Thoracic aorta (tissue), 2 donors: ENCODE results near the gene TTLL5. TPM values are rescaled to one million over a fixed set of nuclear protein-coding genes. Genes with fewer than 3 reads are reported as not detected.
A peak's percentile ranks its signal among the peaks of the same experiment; 100 is the strongest.

Experiments
- ATAC-seq: fragments of 150-250 bp; one replicate; pipeline ENCODE4 v1.8.0; 2017; ENCODE audit warnings: low read depth; ENCODE audit not compliant: insufficient number of reproducible peaks, low FRiP score
- DNase-seq: peaks from one replicate; pipeline ENCODE4 v3.0.0-alpha.2; 2020; ENCODE audit warnings: low spot score
- H3K27ac ChIP-seq, 2 donors: fragments of 200-600 bp; sonication (generic); 1 replicate in 1 of 2; 2 replicates in 1 of 2; pipeline ENCODE4 v1.5.1; 2016; ENCODE audit warnings: mild to moderate bottlenecking in 2 of 2, moderate library complexity in 2 of 2
- H3K27me3 ChIP-seq: fragments of 200-600 bp; sonication (generic); replicated peaks from 2 replicates; pipeline ENCODE4 v1.6.0; 2016; ENCODE audit warnings: mild to moderate bottlenecking; ENCODE audit not compliant: insufficient read depth
- H3K36me3 ChIP-seq: fragments of 200-600 bp; sonication (generic); one replicate; pipeline ENCODE4 v1.5.1; 2016
- H3K4me1 ChIP-seq, 2 donors: fragments of 200-600 bp; sonication (generic); 1 replicate in 1 of 2; 2 replicates in 1 of 2; pipeline versions ENCODE4 v1.5.1 to v1.6.0; 2016; ENCODE audit warnings: low read depth in 2 of 2, mild to moderate bottlenecking in 1 of 2; ENCODE audit not compliant: control insufficient read depth in 1 of 2
- H3K4me3 ChIP-seq: fragments of 200-600 bp; sonication (generic); 2 replicates; pipeline ENCODE4 v1.5.1; 2016; ENCODE audit warnings: mild to moderate bottlenecking
- H3K9me3 ChIP-seq: fragments of 200-600 bp; sonication (generic); 2 replicates; pipeline ENCODE4 v1.5.1; 2016
- total RNA-seq, 2 donors: library from RNA; depleted of rRNA; stranded (reverse); fragments of >200 nt; gene quantifications; one replicate each; pipeline versions ENCODE4 v1.1.0 to v1.2.3, GENCODE V29; 2016
- TF ChIP-seq, protein P1 (sequence below): fragments of 200-600 bp; sonication (generic); IDR thresholded peaks from one replicate; pipeline ENCODE4 v1.5.1; 2019; ENCODE audit warnings: antibody characterized with exemption

TTLL5 gene
- total RNA-seq, 2 donors from 2014 or later: 34.7 to 47.9 TPM

DNA sequence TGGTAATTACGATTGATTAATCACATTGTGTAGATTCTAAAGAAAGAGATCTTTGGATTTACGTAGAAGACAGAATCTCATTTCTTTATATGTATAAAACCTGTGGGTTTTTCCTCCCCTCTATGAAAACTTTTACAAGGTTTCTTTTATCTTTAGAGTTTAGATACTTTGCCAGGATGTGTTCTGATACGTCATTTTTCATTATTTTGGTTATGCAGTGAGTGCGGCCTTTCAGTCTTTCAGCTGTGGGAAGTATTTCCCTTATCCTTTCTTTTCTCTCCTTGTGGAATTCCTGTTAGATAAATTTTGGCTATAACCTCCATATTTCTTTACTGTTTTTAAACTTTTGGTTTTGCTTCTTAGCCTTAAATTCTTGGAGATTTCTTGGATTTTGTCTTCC lies 92.7 kb downstream of the TTLL5 start:
- TF ChIP-seq, protein P1, sequence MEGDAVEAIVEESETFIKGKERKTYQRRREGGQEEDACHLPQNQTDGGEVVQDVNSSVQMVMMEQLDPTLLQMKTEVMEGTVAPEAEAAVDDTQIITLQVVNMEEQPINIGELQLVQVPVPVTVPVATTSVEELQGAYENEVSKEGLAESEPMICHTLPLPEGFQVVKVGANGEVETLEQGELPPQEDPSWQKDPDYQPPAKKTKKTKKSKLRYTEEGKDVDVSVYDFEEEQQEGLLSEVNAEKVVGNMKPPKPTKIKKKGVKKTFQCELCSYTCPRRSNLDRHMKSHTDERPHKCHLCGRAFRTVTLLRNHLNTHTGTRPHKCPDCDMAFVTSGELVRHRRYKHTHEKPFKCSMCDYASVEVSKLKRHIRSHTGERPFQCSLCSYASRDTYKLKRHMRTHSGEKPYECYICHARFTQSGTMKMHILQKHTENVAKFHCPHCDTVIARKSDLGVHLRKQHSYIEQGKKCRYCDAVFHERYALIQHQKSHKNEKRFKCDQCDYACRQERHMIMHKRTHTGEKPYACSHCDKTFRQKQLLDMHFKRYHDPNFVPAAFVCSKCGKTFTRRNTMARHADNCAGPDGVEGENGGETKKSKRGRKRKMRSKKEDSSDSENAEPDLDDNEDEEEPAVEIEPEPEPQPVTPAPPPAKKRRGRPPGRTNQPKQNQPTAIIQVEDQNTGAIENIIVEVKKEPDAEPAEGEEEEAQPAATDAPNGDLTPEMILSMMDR: no peak
- H3K9me3 ChIP-seq: no peaks in the 10 kb centered on the region
- ATAC-seq (no peak), DNase-seq (no peak)
- no peak overlapping the region for H3K4me3 ChIP-seq
- no peaks in the 10 kb centered on the region for H3K36me3 ChIP-seq
- no peaks in the 10 kb centered on the region for H3K27me3 ChIP-seq
- peak overlapping the region; percentile 4 to 7 for H3K27ac ChIP-seq
- H3K4me1 ChIP-seq: peaks cover 6 to 26% of the 10 kb centered on the region in 2 donors

DNA sequence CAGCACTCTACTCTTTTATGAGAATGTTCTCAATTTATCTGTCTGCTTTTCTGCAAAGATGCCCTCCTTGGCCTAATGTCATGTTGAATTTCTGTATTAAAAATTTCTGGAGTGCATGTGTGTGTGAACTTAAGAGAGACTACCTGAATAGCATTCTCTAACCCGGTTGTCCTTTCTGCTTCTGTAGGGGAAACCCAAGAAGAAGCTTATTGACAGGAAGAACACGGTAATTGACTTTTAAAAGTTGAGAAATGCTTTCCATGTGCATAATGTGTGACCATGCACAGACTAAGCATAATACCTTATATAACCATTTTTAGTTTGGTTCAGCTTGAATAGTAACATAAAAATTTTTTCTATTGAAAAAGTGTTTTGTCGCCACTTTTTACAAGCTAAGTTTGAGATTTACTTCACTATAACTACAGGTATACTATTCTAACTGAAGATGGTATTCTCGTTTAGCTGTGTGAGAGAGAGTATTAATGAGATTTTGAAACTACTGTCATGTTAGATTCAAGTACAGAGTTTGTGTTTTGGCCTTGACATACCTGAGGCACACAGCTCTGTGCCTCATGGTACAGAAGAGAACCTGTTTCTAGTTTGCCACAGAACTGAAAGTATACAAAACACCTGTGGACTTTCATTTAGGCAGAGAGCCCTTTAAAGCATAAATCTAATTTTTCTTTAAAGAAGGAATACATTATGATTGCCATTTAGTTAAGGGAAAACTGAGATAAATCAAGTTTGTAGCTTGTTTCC lies 96.8 kb downstream of the TTLL5 start:
- ATAC-seq: no peak
- H3K36me3 ChIP-seq: no peaks in the 10 kb centered on the region
- no peaks in the 10 kb centered on the region for H3K9me3 ChIP-seq
- H3K4me1 ChIP-seq: peaks cover 0 to 15% of the 10 kb centered on the region in 2 donors
- DNase-seq: no peak
- no peaks in the 10 kb centered on the region for H3K27me3 ChIP-seq
- TF ChIP-seq, protein P1: no peak
- H3K4me3 ChIP-seq: no peak overlapping the region
- no peak overlapping the region for H3K27ac ChIP-seq

DNA sequence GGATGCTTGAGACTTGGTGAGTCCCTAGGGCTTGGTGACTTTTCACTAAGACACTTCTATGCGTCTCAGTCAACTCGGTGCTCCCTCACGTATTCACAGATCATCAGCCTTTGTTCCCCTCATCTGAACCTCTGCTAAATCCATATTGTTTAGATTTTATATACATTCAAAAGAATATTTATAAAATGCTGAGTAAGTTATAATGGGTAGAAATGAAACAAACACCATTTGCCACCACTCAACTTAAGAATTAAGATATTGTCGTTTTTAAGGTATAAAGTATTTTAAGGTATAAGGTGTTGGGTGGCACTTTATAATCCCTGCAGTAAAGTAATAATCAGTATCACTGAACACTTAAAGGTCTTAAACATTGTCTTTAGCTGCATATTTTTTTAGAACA lies 103.0 kb downstream of the TTLL5 start:
- TF ChIP-seq, protein P1: no peak
- H3K4me1 ChIP-seq: peaks cover 10 to 13% of the 10 kb centered on the region in 2 donors
- H3K27me3 ChIP-seq: no peaks in the 10 kb centered on the region
- H3K36me3 ChIP-seq: no peaks in the 10 kb centered on the region
- DNase-seq: no peak
- H3K4me3 ChIP-seq: no peak overlapping the region
- no peak overlapping the region for H3K27ac ChIP-seq
- H3K9me3 ChIP-seq: no peaks in the 10 kb centered on the region
- ATAC-seq: no peak

DNA sequence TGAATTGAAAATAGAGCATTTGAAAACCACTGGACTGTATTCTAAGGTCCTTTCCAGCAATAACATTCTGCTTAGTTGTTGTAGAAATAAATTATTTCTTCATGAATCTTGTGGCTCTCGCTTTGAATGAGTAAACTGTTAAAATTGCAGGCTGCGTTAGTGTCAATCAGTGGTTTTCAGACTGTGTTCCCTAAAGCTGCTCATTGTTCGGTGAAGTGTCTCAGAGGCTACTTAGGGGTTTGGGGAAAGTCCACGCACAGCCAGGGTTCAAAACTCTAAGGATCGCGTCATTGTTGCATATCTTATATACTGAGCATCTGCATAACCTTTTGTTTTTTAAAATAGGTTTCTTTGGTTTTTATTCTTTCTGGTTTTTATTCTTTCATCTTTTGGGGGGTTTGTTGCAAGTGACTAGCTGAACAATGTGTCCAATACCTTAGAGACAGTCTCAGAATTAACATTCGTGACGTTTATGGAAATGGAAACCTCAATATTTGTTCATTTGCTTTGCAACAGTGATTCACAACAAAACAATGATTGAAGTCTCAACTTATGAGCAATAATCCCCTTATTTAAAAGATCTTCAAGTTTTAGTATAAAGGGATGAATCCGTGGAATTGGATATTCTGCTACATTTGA lies 108.1 kb downstream of the TTLL5 start:
- H3K36me3 ChIP-seq: no peaks in the 10 kb centered on the region
- no peak for DNase-seq
- TF ChIP-seq, protein P1: no peak
- no peaks in the 10 kb centered on the region for H3K27me3 ChIP-seq
- no peaks in the 10 kb centered on the region for H3K9me3 ChIP-seq
- peaks cover 10 to 24% of the 10 kb centered on the region in 2 donors for H3K4me1 ChIP-seq
- H3K27ac ChIP-seq: peak overlapping the region in 1 of 2 donors; percentile 19
- no peak overlapping the region for H3K4me3 ChIP-seq
- peak; percentile 36 for ATAC-seq

DNA sequence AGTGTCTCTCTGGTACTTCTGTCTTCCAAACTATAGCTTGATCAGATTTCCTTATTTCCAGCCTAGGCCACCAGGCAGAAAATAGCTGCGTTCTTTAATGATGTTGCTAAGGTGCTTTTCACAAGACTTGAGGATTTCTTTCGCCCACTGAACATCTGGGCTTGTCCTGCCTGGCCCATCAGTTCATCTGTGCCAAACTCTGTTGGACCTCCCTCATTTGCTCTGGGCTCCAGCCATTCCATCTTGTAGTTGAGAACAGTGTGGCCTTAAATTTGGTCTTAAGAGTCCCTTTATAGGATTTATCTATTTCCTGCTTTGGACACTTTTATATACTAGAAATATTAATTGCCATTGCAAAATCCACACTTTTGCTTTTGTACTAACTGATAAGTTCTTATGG lies 109.6 kb downstream of the TTLL5 start:
- no peaks in the 10 kb centered on the region for H3K27me3 ChIP-seq
- no peak overlapping the region for H3K4me3 ChIP-seq
- H3K4me1 ChIP-seq: peaks cover 10 to 24% of the 10 kb centered on the region in 2 donors
- no peaks in the 10 kb centered on the region for H3K9me3 ChIP-seq
- no peak overlapping the region for H3K27ac ChIP-seq
- H3K36me3 ChIP-seq: peaks cover 4% of the 10 kb centered on the region
- ATAC-seq: no peak
- TF ChIP-seq, protein P1: no peak
- DNase-seq: no peak
